ENCODE measurements around the gene ZNF765.
"Not testable (repeated sequence)": the region's sequence is repeated elsewhere in the genome, so short reads cannot be mapped to it uniquely, and the experiment has no call there.

Gene ZNF765

GRCh38 chr19:53462861-53463260, 67.9 kb downstream of the ZNF765 start:
- DNase-seq (ENCODE audit: low read depth, low spot score), result no peak
- TF ChIP-seq CTCF (IDR thresholded peaks at IDR 0.05; ENCODE audit: low read depth, low read length), result no peak
- H3K4me3 ChIP-seq (ENCODE audit: low read depth, low read length), result no peak overlapping the region
- in situ Hi-C loops (cut with HindIII; ENCODE audit: low sequenced_read_pairs), result no loop called here

GRCh38 chr19:53463263-53463662, 68.3 kb downstream of the ZNF765 start:
- DNase-seq (ENCODE audit: low read depth, low spot score), result peak; percentile 24
- no peak for TF ChIP-seq CTCF (IDR thresholded peaks at IDR 0.05; ENCODE audit: low read depth, low read length)
- in situ Hi-C loops (cut with HindIII; ENCODE audit: low sequenced_read_pairs), result no loop called here
- H3K4me3 ChIP-seq (ENCODE audit: low read depth, low read length), result no peak overlapping the region

DNA sequence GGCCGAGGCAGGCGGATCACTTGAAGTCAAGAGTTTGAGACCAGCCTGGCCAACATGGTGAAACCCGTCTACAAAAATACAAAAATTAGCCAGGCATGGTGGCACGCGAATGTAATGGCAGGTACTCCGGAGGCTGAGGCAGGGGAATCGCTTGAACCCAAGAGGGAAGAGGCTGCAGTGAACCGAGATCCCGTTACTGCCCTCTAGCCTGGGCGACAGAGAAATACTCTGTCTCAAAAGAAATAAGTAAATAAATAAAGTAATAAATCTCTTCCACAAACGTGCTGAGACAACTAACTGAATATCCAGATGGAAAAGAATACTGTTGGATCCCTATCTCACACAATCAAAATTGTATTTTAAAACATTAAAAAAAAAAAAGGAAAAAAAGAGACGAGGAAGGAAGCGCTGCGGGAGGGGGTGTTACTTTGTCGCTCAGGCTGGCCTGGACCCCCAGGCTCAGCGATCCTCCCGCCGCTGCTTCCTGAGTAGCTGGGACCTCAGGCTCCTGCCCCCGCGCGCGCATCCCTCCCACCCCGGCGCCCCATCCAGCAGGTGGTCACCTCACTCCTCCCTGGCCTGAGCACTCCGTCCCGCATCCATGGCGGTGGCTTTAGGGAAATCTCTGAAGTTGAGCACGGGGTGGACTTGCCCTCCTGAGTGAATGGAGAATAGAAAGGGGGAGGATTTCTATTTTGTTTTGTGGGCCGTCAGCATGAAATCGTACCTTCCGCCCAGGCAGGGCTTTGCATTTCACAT, 72.0 kb downstream of the ZNF765 start:
- in situ Hi-C loops (cut with HindIII; ENCODE audit: low sequenced_read_pairs), result no loop called here
- TF ChIP-seq CTCF (IDR thresholded peaks at IDR 0.05; ENCODE audit: low read depth, low read length), result no peak
- DNase-seq (ENCODE audit: low read depth, low spot score), result no peak

DNA sequence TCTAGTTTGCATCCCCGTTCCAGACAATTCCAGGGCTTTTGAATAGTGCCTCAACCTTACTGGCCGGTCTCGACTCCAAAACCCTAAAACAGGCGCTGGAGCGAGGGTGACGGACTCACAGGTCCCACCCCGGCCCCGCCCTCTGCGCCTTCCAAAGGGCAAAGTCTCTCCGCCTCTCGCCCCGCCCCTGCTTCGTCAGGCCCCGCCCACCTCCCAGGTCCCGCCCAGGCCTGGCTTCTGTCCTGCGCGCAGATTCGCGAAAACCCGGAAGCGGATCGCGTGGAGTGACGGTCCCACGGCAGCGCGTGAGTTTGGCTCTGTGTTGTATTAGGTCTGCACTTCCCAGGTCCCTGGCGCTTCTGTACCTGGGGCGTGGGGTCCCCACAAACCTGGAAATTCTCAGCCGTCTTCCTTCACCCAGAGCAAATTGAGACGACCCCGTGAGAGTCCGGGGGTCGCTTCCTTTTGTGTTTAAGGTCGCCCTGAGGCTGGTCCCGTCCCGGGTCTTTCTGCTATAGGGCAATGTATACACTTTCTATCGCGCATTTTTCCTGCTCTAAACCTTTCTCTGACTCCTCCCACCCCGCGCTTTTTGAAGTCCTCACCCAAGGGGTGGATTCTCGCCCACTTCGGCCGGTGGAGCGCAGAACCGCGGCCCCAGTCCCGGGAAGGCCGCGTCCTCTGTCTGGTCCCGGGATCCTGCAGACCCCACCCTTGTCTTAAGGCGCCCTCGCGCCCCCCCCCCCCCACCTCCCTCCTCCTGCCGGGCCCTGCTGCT, 72.7 kb downstream of the ZNF765 start, which contains the start of gene ZNF813:
ZNF813 (plus strand) TSS at position 249 of the 778 bp plus-strand sequence. CDS start 16,090 bp downstream, outside the sequence.
- TF ChIP-seq CTCF (IDR thresholded peaks at IDR 0.05; ENCODE audit: low read depth, low read length), result no peak
- in situ Hi-C loops (cut with HindIII; ENCODE audit: low sequenced_read_pairs), result no loop called here
- peak; percentile 81 for DNase-seq (ENCODE audit: low read depth, low spot score)
- peak within 1 kb of the TSS; percentile 88 for H3K4me3 ChIP-seq (ENCODE audit: low read depth, low read length)

More for the DNA sequence above, 72.0 kb downstream of the ZNF765 start:
- H3K4me3 ChIP-seq (ENCODE audit: low read depth, low read length), result peak overlapping the region; percentile 88

GRCh38 chr19:53468628-53469027, 73.7 kb downstream of the ZNF765 start:
- H3K4me3 ChIP-seq (ENCODE audit: low read depth, low read length); in situ Hi-C loops (cut with HindIII; ENCODE audit: low sequenced_read_pairs); DNase-seq (ENCODE audit: low read depth, low spot score): not testable (repeated sequence)

DNA sequence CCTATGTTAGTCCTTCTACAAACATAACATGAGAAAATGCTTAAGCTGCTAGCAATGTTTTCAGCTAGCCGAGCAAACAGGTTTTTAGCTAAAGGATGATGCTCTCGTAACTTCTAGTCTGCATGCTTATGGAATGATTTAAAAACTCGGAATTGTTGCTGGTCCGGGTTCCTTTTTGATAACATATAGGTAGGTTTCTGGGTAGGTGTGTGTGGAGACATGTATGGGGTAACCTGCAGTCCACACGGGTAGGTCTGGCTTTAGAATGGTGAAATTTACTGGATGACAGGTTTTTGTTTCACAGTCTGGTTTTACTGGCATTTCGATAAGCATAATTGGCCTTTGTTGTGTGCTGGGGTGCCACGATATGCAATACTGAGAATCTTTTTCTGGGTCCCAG, 77.0 kb downstream of the ZNF765 start:
- DNase-seq (ENCODE audit: low read depth, low spot score), result no peak
- in situ Hi-C loops (cut with HindIII; ENCODE audit: low sequenced_read_pairs), result no loop called here
- no peak for TF ChIP-seq CTCF (IDR thresholded peaks at IDR 0.05; ENCODE audit: low read depth, low read length)
- no peak overlapping the region for H3K4me3 ChIP-seq (ENCODE audit: low read depth, low read length)

DNA sequence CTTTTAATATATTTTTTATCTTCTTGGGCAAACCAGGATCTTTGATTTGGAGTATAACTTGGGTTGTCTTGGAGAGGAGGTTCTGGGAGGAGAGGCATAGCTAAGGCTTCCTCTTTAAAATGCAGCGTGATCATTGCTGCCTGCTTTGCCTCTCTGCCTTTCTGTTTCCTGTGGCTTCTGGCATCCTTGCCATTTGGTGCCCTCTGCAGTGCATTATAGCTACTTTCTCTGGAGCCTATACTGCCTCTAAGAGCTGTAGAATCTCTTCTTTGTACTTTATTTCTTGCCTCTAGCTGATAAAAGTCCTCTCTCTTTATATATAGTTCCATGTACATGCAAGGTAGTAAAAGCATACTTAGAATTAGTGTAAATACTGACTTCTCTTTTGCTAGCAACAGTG, 79.9 kb downstream of the ZNF765 start:
- in situ Hi-C loops (cut with HindIII; ENCODE audit: low sequenced_read_pairs); DNase-seq (ENCODE audit: low read depth, low spot score): not testable (repeated sequence)

GRCh38 chr19:53475470-53475869, 80.5 kb downstream of the ZNF765 start:
- in situ Hi-C loops (cut with HindIII; ENCODE audit: low sequenced_read_pairs); DNase-seq (ENCODE audit: low read depth, low spot score); H3K4me3 ChIP-seq (ENCODE audit: low read depth, low read length): not testable (repeated sequence)

More for the DNA sequence above, 79.9 kb downstream of the ZNF765 start:
- not testable (repeated sequence) for H3K4me3 ChIP-seq (ENCODE audit: low read depth, low read length)

Measured in astrocyte of the spinal cord (primary cell).